H1 (cell line): ENCODE results near the gene STAU1. TPM values are rescaled to one million over a fixed set of nuclear protein-coding genes. Genes with fewer than 3 reads are reported as not detected.

ENCODE experiments used
- CTCF ChIA-PET: fragments of 300-600 bp; sonication (Branson Sonifier 250); formaldehyde crosslinking; loops from one replicate; lab custom pipeline; 2021; ENCODE audit not compliant: partially characterized antibody; lab: Charles Lee
- POLR2A ChIA-PET: fragments of 300-600 bp; sonication (Branson Sonifier 250); formaldehyde crosslinking; loops from one replicate; lab custom pipeline; 2021; ENCODE audit warnings: inconsistent platforms; ENCODE audit not compliant: partially characterized antibody; lab: Charles Lee
- DNase-seq, 2 experiments: peaks; one replicate each; pipeline versions ENCODE4 v3.0.0 to v3.0.0-alpha.2; 2010 to 2022; ENCODE audit warnings: low spot score in 2 of 2, low read depth in 1 of 2, mixed read lengths in 1 of 2
- FAIRE-seq: peaks from 2 replicates; lab custom pipeline; 2011; peaks lifted over from hg19 to GRCh38; lab: Jason Lieb, UNC
- H2AFZ ChIP-seq: 2 replicates; pipeline ENCODE4 v1.8.1; 2012; ENCODE audit warnings: low read length, inconsistent platforms
- H2AK5ac ChIP-seq: 2 replicates; pipeline ENCODE4 v1.6.1; 2013; ENCODE audit warnings: low read depth, low read length
- H2BK120ac ChIP-seq: replicated peaks from 2 replicates; pipeline ENCODE3; 2013; ENCODE audit warnings: low read depth, low read length, inconsistent platforms
- H2BK12ac ChIP-seq: 2 replicates; pipeline ENCODE4 v1.6.1; 2013; ENCODE audit warnings: low read depth, low read length
- H2BK15ac ChIP-seq: 2 replicates; pipeline ENCODE4 v1.6.1; 2013; ENCODE audit warnings: low read length
- H2BK20ac ChIP-seq: 2 replicates; pipeline ENCODE4 v1.6.1; 2013; ENCODE audit warnings: low read length
- H2BK5ac ChIP-seq: 2 replicates; pipeline ENCODE4 v1.6.1; 2013; ENCODE audit warnings: low read depth, low read length
- H3K14ac ChIP-seq: 2 replicates; pipeline ENCODE4 v1.6.1; 2013; ENCODE audit warnings: inconsistent platforms; ENCODE audit not compliant: insufficient read length
- H3K18ac ChIP-seq: 2 replicates; pipeline ENCODE4 v1.6.1; 2013; ENCODE audit warnings: low read length; ENCODE audit errors: extremely low read depth
- H3K23ac ChIP-seq: 2 replicates; pipeline ENCODE4 v1.6.1; 2013; ENCODE audit warnings: inconsistent platforms; ENCODE audit not compliant: insufficient read length
- H3K23me2 ChIP-seq: 2 replicates; pipeline ENCODE4 v1.6.1; 2013; ENCODE audit warnings: low read depth, low read length
- H3K27ac ChIP-seq: 2 replicates; pipeline ENCODE4 v1.6.1; 2011; ENCODE audit warnings: low read depth, low read length, inconsistent platforms
- H3K27me3 ChIP-seq, 4 experiments: replicated peaks in 1 of 4; 1 replicate in 1 of 4; 2 replicates in 3 of 4; pipeline versions ENCODE4 v1.6.1 to v1.8.1; 2011 to 2013; ENCODE audit warnings: low read length in 3 of 4, mild to moderate bottlenecking in 3 of 4, inconsistent platforms in 2 of 4, mixed read lengths in 2 of 4, moderate library complexity in 1 of 4; ENCODE audit not compliant: control insufficient read depth in 3 of 4, insufficient read depth in 3 of 4; ENCODE audit errors: extremely low read depth in 1 of 4
- H3K36me3 ChIP-seq, 4 experiments: 2 replicates each; pipeline versions ENCODE4 v1.6.1 to v1.8.1; 2011 to 2013; ENCODE audit warnings: mild to moderate bottlenecking in 4 of 4, low read length in 3 of 4, moderate library complexity in 2 of 4, control low read depth in 1 of 4, inconsistent platforms in 1 of 4; ENCODE audit not compliant: insufficient read depth in 4 of 4, control insufficient read depth in 2 of 4
- H3K4ac ChIP-seq: replicated peaks from 2 replicates; pipeline ENCODE3; 2013; ENCODE audit warnings: low read length, low read depth, mixed read lengths, inconsistent platforms; ENCODE audit not compliant: insufficient read length
- H3K4me1 ChIP-seq, 4 experiments: replicated peaks in 1 of 4; 1 replicate in 1 of 4; 2 replicates in 3 of 4; pipeline versions ENCODE4 v1.6.1 to v1.8.1; 2011 to 2013; ENCODE audit warnings: low read length in 3 of 4, inconsistent platforms in 2 of 4, mixed read lengths in 1 of 4; ENCODE audit not compliant: insufficient read depth in 4 of 4, control insufficient read depth in 3 of 4
- H3K4me2 ChIP-seq, 2 experiments: 2 replicates each; pipeline versions ENCODE4 v1.6.1 to v1.8.1; 2011 to 2013; ENCODE audit warnings: low read depth in 2 of 2, low read length in 2 of 2, control low read depth in 1 of 2, inconsistent platforms in 1 of 2, mild to moderate bottlenecking in 1 of 2; ENCODE audit not compliant: insufficient read depth in 1 of 2
- H3K4me3 ChIP-seq, 4 experiments: fragments of 200-600, 300-600 bp in 1 of 4; sonication (generic), shearing (Covaris generic), sonication (Bioruptor Twin) in 1 of 4; 2 replicates each; pipeline versions ENCODE4 v1.5.1 to v1.8.1; 2011 to 2016; ENCODE audit warnings: low read length in 4 of 4, low read depth in 3 of 4, control low read depth in 2 of 4, inconsistent platforms in 2 of 4, mild to moderate bottlenecking in 2 of 4, mixed read lengths in 1 of 4, moderate library complexity in 1 of 4; ENCODE audit not compliant: insufficient read depth in 2 of 4; ENCODE audit errors: extremely low read depth in 1 of 4
- H3K56ac ChIP-seq: replicated peaks from 2 replicates; pipeline ENCODE3; 2013; ENCODE audit warnings: low read depth, mild to moderate bottlenecking, mixed read lengths, low read length, inconsistent platforms; ENCODE audit not compliant: insufficient read length
- H3K79me1 ChIP-seq: 2 replicates; pipeline ENCODE4 v1.6.1; 2013; ENCODE audit warnings: low read depth, low read length, control low read depth
- H3K79me2 ChIP-seq, 2 experiments: 2 replicates each; pipeline versions ENCODE4 v1.6.1 to v1.8.1; 2012 to 2013; ENCODE audit warnings: low read length in 2 of 2, mild to moderate bottlenecking in 2 of 2, inconsistent platforms in 1 of 2; ENCODE audit not compliant: insufficient read depth in 2 of 2, control insufficient read depth in 1 of 2
- H3K9ac ChIP-seq, 4 experiments: replicated peaks in 1 of 4; 1 replicate in 1 of 4; 2 replicates in 3 of 4; pipeline versions ENCODE4 v1.6.1 to v1.8.1; 2011 to 2013; ENCODE audit warnings: low read depth in 3 of 4, low read length in 3 of 4, control low read depth in 2 of 4, mild to moderate bottlenecking in 2 of 4, moderate library complexity in 2 of 4, inconsistent platforms in 1 of 4; ENCODE audit errors: extremely low read depth in 1 of 4
- H3K9me3 ChIP-seq, 2 experiments: 2 replicates each; pipeline versions ENCODE4 v1.6.1 to v1.8.1; 2012 to 2013; ENCODE audit warnings: mild to moderate bottlenecking in 2 of 2, moderate library complexity in 2 of 2, control low read depth in 1 of 2, inconsistent platforms in 1 of 2, low read depth in 1 of 2, low read length in 1 of 2, mixed read lengths in 1 of 2; ENCODE audit not compliant: insufficient read depth in 2 of 2
- H4K20me1 ChIP-seq, 2 experiments: replicated peaks in 1 of 2; 2 replicates each; pipeline versions ENCODE3 to v1.8.1; 2011 to 2013; ENCODE audit warnings: inconsistent platforms in 2 of 2, low read length in 2 of 2, mild to moderate bottlenecking in 1 of 2; ENCODE audit not compliant: insufficient read depth in 2 of 2, control insufficient read depth in 1 of 2
- H4K5ac ChIP-seq: 2 replicates; pipeline ENCODE4 v1.6.1; 2013; ENCODE audit warnings: low read length, low read depth, mixed read lengths, inconsistent platforms; ENCODE audit not compliant: insufficient read length
- H4K8ac ChIP-seq: 2 replicates; pipeline ENCODE4 v1.8.0; 2013; ENCODE audit warnings: mild to moderate bottlenecking, moderate library complexity, low read length, inconsistent platforms; ENCODE audit not compliant: insufficient read depth; ENCODE audit errors: extremely low read depth
- H4K91ac ChIP-seq: replicated peaks from 2 replicates; pipeline ENCODE3; 2013; ENCODE audit warnings: low read length, mixed read lengths, inconsistent platforms; ENCODE audit not compliant: insufficient read length
- ASH2L ChIP-seq: fragments of 200-600, 300-600 bp; sonication (generic); IDR thresholded peaks from one replicate; pipeline ENCODE4 v1.7.1; 2017; ENCODE audit warnings: low read length
- CBX8 ChIP-seq: fragments of 300-800, 300-1000 bp; sonication (generic); IDR thresholded peaks from 2 replicates; pipeline ENCODE4 v1.7.1; 2016; ENCODE audit warnings: low read depth, low read length, borderline replicate concordance
- HDAC6 ChIP-seq: IDR thresholded peaks from one replicate; pipeline ENCODE4 v1.7.1; 2012; ENCODE audit warnings: low read depth, mild to moderate bottlenecking, inconsistent platforms, low read length, moderate library complexity
- TAF7 ChIP-seq: optimal IDR thresholded peaks from 2 replicates; pipeline ENCODE3; 2011; ENCODE audit warnings: low read depth, mild to moderate bottlenecking, inconsistent platforms, low read length, moderate library complexity, borderline replicate concordance
- WGBS, 2 experiments: shearing (Covaris generic) in 1 of 2; methylation state at CpG; one replicate each; pipeline versions ENCODE4 v1.1.6 to v1.1.7; 2013 to 2015; ENCODE audit warnings: low lambda C conversion rate in 2 of 2, mixed read lengths in 2 of 2, inconsistent platforms in 1 of 2, low coverage in 1 of 2, missing lambda C conversion rate in 1 of 2; ENCODE audit not compliant: insufficient replicate concordance in 2 of 2, insufficient coverage in 1 of 2, insufficient read length in 1 of 2; ENCODE audit errors: extremely low coverage in 1 of 2, missing lambda C conversion rate in 1 of 2; 5-methylcytosine and 5-hydroxymethylcytosine counted together
- polyA plus RNA-seq, 7 experiments: library from polyadenylated mRNA; depleted of rRNA in 3 of 7; stranded (reverse) in 5 of 7; unstranded in 2 of 7; fragments of >200 nt in 5 of 7; fragments of 200-250 nt in 2 of 7; gene quantifications; 1 replicate in 5 of 7; 2 replicates in 1 of 7; 4 replicates in 1 of 7; pipeline versions ENCODE4 v1.2.1 to v1.2.3, GENCODE V29; 2011 to 2013; ENCODE audit warnings: missing spikeins in 2 of 7, mixed read lengths in 2 of 7
- total RNA-seq: library from RNA; stranded (reverse); fragmentation: NEBNext Ultra II Directional; extraction: Animal tissue kit (Norgen Biotek cat#: 25700); gene quantifications from 2 replicates; pipeline ENCODE4 v1.2.1, GENCODE V29; 2021

STAU1 gene
- total and polyA plus RNA-seq, 2 of the 8 experiments (the other 6 are each of a cell fraction or from before 2014, with no cell fraction given) = 41.4 to 107 TPM

- no peak overlapping the region for H3K4me2 ChIP-seq
- no peak for DNase-seq
- H3K4me1 ChIP-seq = no peaks in the 10 kb centered on the region
Observed at GRCh38 chr20:49230021-49230420, 41.9 kb upstream of the STAU1 start.

More at GRCh38 chr20:49230021-49230420, 41.9 kb upstream of the STAU1 start:
- no peak for FAIRE-seq
- Histone ChIP-seq H3K23me2 (no peaks in the 10 kb centered on the region), H3K27ac (no peak overlapping the region), H4K5ac (no peak overlapping the region), H3K23ac (no peak overlapping the region), H4K91ac (no peak overlapping the region), H3K18ac (no peak overlapping the region), H4K20me1 (peaks cover 0 to 1% of the 10 kb centered on the region in 2 experiments), H3K36me3 (peaks cover 38 to 71% (median 59%) of the 10 kb centered on the region in 4 experiments), H3K4me3 (no peak overlapping the region), H4K8ac (no peak overlapping the region), H2BK20ac (no peak overlapping the region), H3K27me3 (no peaks in the 10 kb centered on the region), H2AFZ (no peak overlapping the region), H2BK5ac (no peak overlapping the region), H2BK15ac (no peak overlapping the region), H3K4ac (no peak overlapping the region), H3K79me1 (no peaks in the 10 kb centered on the region; the same call in 1 of the 2 replicates), H2AK5ac (no peak overlapping the region), H3K56ac (no peak overlapping the region), H2BK120ac (no peak overlapping the region), H3K9ac (no peak overlapping the region), H3K79me2 (no peaks in the 10 kb centered on the region), H2BK12ac (no peak overlapping the region), H3K9me3 (no peaks in the 10 kb centered on the region), H3K14ac (no peak overlapping the region)
- ChIA-PET CTCF (interaction anchor here (1.1 to 5.1 kb wide), 3 partner anchors 16 to 97 kb away, joined by 3 to 23 read pairs (median 4); no protein-coding TSS in a partner anchor), POLR2A (interaction anchor here (1.1 to 2.2 kb wide), 6 partner anchors 10 to 77 kb away, joined by 3 to 7 read pairs (median 4); partner anchors contain the start of gene DDX27)
- TF ChIP-seq CBX8 (no peak), TAF7 (no peak), ASH2L (no peak), HDAC6 (no peak)
- WGBS, 2 experiments = 93% methylated on average over 10 of the region's 10 CpGs; no CpG with 5 or more reads in 1 of the 2 experiments
